ENCODE results near the gene MFAP5.

Gene MFAP5

GRCh38 chr12:8662593-8662992 is at the start of gene MFAP5:
TSS of gene MFAP5 (minus strand) at chr12:8662826. CDS start at chr12:8662104, 722 bp downstream.
- no peak for DNase-seq (ENCODE audit: low spot score)

DNA sequence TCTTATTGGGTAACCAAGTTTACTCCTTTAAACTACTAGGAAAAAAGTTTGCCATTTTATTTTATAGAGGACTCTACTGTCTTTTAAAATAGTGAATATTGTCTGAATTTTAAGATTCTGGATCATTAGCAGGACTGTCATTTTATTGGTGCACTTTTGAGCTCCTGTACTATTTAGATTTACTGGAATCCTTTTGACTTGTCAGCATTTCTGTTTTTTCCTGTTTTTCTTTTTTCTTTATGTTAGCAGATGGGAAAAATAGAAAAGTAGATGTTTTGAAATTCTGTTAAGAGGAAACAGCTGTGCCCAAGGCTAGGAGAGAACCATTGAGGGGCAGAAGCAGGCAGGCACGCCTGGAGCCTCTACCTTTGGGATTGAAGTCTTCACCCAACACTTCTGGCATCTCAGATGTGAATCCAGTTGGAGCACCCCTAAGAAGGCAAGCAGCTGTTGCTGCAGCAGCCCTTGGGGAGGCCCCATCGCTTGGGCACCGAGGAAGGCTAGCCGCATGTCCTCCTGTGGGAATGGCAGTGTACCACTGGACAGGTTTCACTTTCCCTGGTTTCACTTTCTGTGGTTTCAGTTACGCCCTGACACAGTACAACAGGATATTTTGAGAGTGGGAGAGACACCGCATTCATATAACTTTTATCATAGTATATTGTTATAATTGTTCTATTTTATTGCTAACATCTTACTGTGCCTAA is 46.7 kb upstream of the MFAP5 start:
- FAIRE-seq: no peak
- peak; percentile 10 for DNase-seq (ENCODE audit: low spot score)

More at GRCh38 chr12:8662593-8662992, at the start of gene MFAP5:
- FAIRE-seq: no peak

GRCh38 chr12:8702159-8702558 is 39.5 kb upstream of the MFAP5 start:
- no peak for DNase-seq (ENCODE audit: low spot score)
- no peak for FAIRE-seq

DNA sequence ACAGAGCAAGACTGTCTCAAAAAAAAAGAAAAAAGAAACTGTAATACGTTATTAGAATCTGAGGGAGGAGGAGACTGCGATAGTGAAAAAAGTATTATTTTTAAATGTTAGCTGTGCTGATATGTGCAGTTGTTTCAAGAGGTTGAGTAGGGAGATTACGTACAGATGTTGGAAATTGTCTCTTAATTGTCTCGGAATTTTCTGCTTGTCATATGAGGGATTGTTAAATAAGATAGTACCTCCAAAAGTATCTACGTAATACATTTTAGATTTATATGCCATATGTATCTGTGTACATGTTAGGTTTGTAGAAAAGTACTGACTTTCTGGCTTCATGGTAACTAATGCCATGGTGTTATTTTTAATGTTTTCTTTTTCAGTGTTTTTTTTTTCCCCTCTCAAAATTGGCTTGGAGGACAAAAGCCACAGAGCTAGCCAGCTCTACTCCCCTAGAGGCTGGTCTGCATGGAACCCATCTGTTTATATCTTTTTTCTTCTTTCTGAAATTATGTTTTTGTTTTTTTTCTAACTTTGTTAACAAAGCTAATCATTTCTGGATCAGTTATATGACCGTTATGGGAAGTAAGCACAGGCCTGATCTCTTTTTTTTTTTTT is 38.5 kb upstream of the MFAP5 start:
- DNase-seq (ENCODE audit: low spot score) (no peak), FAIRE-seq (no peak)

GRCh38 chr12:8699714-8700113 is 37.1 kb upstream of the MFAP5 start:
- FAIRE-seq (no peak), DNase-seq (ENCODE audit: low spot score) (no peak)

DNA sequence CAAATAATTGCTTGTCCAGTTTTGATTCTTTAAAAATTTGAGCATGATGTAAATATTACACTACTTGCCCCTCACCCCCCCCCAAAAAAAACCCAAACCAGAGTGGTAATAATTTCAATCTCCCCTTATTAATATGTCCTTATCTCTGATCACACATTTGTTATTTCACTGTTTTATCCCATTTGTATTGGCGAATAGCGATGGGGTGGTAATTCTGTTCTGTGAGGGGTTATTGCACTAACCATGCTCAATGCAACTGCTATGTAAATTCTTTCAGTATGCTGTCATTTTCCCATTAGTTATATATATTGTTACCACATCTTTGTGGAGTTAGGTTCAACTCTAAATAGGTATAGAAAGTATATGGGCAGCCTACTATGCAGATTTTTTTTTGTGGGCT is 36.3 kb upstream of the MFAP5 start:
- no peak for DNase-seq (ENCODE audit: low spot score)
- FAIRE-seq: no peak

GRCh38 chr12:8698132-8698851 is 35.7 kb upstream of the MFAP5 start:
- DNase-seq (ENCODE audit: low spot score): peak; percentile 10
- FAIRE-seq: no peak

DNA sequence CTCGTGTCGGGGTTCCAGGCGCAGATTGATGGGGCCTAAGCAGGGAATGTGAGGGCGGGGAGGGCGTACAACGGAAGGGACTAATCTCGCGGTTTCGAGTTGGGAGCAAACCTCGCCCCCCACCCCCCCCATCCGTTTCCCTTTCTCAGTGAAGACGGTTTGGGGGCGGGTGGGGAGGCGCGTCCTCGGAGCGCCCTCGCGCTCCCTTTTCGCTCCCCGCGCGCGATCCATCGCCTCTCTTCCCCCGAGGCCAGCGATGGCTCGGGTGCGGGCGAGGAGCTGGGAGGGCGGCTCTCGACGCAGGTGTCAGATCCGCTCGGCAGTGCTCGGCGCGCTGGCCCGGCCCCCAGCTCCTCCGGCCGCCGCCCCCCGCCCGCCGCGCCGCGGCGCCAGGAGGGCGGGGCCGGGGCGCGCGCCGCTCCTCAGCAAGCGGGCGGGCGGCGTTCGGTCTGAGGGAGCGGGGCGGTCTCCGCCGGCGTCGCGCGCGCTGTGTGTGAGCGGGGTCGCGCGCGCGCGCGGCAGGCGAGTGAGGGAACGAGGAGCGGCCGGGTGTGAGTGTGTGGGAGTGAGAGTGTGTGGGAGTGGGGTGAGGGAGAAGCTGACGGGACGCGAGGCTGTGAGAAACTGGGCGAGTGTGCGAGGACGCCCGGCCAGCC is 35.0 kb upstream of the MFAP5 start, which contains the start of gene RIMKLB:
Gene RIMKLB (plus strand): TSS at position 516 of the 656 bp plus-strand sequence. CDS start 15,876 bp downstream, outside the sequence.
- DNase-seq (ENCODE audit: low spot score) (peak; percentile 38), FAIRE-seq (no peak)

DNA sequence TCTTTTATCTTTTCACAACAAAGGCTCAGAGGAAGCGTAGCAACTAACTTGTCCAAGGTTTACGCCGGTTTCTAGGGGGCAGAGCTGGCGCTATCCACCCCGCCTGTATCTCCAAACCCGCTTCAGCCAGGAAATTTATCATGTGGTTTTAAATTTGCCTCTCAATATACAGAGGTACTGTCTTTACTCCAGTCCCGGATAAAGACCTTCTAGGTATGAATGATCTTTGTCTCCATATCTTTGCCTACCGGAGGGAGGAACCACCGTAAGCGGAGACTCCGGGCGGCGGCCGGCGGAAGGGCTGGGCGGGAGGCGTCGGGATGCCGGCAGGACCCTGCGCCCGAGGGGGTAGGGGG is 34.5 kb upstream of the MFAP5 start:
- FAIRE-seq (no peak), DNase-seq (ENCODE audit: low spot score) (no peak)

- DNase-seq (ENCODE audit: low spot score) (no peak), FAIRE-seq (no peak)
These were observed 33.9 kb upstream of the MFAP5 start for GRCh38 chr12:8696442-8697090.

DNA sequence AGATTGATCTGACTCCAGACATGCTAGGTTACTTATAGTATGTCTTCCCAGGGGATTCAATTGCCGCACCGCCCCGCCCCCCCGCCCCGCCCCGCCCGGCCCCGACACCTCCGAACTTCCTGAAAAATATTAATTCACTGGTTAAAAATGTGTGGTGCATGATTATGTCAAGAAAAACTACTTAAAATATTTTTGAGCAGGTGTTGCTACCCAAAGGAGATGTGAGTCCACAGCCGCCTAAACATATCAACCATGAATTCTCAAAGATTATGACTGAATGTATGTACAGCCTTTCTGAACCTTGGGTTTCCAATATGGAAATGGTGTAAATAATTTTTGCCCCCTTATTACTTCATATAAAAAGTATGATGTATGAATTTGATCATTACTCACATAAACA is 32.5 kb upstream of the MFAP5 start:
- FAIRE-seq (no peak), DNase-seq (ENCODE audit: low spot score) (no peak)

GRCh38 chr12:8692573-8692972 is 29.9 kb upstream of the MFAP5 start:
- no peak for DNase-seq (ENCODE audit: low spot score)

DNA sequence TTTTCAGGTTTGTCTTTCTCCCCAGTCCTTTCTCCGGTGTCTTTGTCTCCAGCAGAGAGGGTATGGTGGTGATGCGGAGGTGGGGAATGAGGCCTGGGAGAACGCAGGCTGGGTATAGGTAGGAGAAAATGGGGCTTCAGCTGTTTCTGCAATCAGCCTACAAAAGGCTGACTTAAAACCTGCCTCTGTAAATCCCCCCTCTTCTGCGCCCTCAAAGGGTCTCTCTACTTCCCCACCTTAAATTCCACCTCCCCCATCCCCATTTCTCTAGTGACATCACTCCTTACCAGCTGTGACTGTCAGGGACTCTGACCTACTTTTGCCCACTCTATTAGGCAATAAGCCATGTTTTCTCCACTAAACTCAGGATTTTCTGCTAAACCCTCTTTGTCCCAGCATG is 27.1 kb upstream of the MFAP5 start:
- DNase-seq (ENCODE audit: low spot score) (no peak), FAIRE-seq (no peak)

More at GRCh38 chr12:8692573-8692972, 29.9 kb upstream of the MFAP5 start:
- no peak for FAIRE-seq

- peak; percentile 39 for FAIRE-seq
These were observed 25.4 kb upstream of the MFAP5 start for GRCh38 chr12:8687846-8688601.

DNA sequence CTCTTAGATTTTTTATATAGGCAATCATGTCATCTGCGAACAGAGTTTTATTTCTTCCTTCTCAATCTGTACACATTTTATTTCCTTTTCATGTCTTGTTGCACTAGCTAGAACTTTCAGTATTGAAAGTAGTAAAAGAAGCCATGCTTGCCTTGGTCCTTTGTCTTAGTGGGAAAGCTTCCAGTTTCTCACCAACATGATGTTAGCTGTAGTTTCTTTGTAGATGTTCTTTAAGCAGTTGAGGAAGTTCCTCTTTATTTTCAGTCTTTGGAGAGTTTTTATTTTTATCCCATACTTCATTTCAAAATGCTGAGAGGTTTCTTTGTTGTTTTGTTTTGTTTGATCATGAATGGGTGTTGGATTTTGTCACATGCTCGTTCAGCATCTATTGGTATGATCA is 22.4 kb upstream of the MFAP5 start:
- DNase-seq (ENCODE audit: low spot score): no peak
- no peak for FAIRE-seq

More at GRCh38 chr12:8687846-8688601, 25.4 kb upstream of the MFAP5 start:
- peak; percentile 26 for DNase-seq (ENCODE audit: low spot score)

DNA sequence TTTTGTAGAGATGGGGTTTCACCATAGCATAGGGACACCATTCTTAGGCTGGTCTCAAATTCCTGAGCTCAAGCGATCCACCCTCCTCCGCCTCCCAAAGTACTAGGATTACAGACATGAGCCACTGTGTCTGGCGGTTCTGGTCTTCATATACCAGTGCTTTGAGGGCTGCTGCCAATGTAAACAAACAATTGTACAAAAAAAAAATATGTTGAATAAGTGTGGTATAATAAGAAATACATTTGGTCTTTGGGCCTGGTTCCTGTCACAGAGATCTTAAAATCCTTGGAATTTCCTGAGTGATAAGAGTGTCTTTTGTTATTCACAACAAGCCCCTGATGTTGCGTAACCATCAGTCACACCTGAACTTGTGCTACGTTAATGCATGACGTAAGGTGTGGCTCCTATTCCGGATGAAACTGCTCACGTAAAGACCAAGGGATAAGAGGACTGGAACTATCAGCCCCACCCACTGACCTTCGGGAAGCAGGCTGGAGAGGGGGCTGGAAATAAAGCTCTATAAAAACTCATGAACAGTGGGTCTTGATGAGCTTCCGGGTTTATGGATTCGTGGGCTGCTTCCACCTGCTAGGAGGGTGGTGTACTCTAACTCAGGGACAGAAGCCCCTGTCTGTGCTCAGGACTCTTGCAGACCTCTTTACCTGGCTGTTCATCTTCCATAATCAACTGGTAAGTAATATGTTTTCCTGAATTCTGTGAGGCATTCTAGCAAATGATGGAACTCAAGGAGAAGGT is 18.7 kb upstream of the MFAP5 start:
- no peak for FAIRE-seq
- DNase-seq (ENCODE audit: low spot score): no peak

DNA sequence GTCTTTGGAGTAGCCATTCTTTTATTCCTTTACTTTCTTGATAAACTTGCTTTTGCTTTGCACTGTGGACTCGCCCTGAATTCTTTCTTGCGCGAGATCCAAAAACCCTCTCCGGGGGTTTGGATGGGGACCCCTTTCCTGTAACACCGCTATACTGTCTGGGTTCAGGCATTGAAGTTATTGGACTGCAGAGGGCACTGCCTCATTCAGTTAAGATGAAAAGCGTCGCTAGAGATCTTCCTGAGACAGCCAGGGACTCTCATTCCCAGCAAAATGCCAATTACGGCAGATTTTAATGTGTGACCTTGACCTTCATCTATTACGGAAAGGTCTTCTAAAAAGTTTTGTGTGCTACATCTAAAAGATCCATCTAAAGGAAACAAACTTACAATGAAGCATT is 17.9 kb upstream of the MFAP5 start:
- DNase-seq (ENCODE audit: low spot score) (no peak), FAIRE-seq (no peak)

GRCh38 chr12:8678661-8679111 is 16.1 kb upstream of the MFAP5 start:
- DNase-seq (ENCODE audit: low spot score): peak; percentile 17
- no peak for FAIRE-seq

- no peak for FAIRE-seq
- no peak for DNase-seq (ENCODE audit: low spot score)
These were observed 14.7 kb upstream of the MFAP5 start for GRCh38 chr12:8677362-8677761.

DNA sequence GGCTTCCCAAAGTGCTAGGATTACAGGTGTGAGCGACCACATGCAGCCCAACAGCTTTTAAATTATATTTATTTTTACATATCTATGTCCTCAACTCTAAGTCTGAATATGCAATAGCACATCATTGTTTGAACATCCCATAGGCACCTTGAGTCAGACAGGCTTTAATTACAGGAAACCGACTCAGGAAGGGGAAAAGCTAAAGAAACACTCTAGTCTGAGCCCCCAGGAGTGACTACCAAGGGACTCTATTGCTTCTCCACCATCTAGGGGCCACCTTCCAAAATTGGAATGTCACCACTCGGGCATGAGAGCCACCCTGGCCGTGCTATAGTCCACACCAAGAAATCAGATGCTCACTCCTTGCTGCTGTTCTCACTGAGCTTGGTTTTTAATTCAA is 14.0 kb upstream of the MFAP5 start:
- no peak for DNase-seq (ENCODE audit: low spot score)

More for the DNA sequence above, 14.0 kb upstream of the MFAP5 start:
- FAIRE-seq: no peak

Data from RCC 7860 (cell line).